Kidney glomerular epithelial cell (primary cell): ENCODE measurements around the gene MTFR1L.

Experiments
- DNase-seq: peaks from one replicate; lab custom pipeline; 2025; lab: John Stamatoyannopoulos, UW

Gene MTFR1L

DNA sequence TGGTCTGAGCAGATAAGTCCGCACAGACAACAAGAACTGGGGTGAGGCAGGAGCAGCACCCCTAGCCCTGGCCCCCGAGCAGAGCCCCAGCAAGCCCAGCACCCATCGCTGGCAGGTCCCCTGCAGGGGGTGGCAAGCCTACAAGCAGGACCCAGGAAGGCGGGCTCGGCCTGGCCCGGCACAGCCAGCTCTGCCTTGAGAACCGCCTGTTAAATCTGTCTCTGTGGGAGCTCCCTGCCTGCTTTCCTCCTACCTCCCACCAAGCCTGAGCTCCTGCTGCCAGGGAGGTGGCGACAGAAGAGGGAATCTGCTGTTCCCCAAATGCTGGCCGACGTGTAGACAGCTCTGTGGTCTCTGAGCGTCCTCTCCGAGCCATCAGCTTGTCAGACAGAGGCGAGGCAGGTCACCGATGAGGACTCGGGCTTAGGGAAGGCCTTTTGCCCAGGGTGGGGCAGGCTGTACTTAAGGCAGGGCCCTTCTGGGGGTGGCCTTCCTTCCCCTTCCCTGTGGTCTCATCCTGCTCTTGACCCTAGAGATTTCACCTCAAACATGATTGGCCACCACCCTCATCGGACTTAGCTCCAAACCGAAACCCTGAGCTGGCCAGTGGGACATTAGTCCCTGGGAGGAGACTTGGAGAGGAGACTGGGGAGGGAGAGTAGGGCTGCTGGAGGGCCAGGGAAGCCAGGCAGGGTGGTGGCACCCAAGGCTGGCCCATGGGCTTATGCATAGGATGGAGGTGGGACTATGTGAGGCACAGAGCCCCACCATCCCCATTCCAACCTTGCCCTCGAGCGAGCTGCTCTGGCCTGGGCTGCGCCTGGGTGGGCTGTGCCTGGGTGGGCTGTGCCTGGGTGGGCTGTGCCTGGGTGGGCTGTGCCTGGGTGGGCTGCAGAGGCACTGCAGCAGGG lies 12.0 kb upstream of the MTFR1L start:
- DNase-seq, result no peak

DNA sequence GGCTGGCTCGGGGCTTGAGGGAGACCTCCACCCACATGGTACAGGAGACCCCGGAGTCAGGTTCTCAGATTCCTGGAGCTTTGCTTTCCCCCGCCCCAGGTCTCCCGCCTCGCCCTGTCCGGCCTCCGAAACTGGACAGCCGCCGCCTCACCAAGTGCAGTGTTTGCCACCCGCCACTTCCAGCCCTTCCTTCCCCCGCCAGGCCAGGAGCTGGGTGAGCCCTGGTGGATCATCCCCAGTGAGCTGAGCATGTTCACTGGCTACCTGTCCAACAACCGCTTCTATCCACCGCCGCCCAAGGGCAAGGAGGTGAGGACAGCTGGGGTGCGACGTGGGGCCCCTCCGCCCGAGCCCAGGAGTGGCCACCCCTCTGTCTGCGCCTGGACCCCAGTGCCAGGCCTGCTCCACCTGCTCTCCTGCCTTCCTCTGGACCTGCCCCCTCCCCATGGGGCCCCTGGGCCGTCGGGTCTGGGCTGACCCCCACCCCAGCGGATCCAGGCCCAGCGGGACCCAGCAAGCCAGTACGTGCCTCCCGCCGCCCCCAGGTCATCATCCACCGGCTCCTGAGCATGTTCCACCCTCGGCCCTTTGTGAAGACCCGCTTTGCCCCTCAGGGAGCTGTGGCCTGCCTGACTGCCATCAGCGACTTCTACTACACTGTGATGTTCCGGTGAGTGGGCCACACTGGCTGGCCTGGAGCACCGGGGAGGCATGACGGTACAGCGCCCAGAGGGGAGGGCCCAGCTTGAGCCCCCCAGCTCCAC lies 11.1 kb upstream of the MTFR1L start:
- no peak for DNase-seq

GRCh38 chr1:25809283-25809926 lies 10.3 kb upstream of the MTFR1L start:
- no peak for DNase-seq

DNA sequence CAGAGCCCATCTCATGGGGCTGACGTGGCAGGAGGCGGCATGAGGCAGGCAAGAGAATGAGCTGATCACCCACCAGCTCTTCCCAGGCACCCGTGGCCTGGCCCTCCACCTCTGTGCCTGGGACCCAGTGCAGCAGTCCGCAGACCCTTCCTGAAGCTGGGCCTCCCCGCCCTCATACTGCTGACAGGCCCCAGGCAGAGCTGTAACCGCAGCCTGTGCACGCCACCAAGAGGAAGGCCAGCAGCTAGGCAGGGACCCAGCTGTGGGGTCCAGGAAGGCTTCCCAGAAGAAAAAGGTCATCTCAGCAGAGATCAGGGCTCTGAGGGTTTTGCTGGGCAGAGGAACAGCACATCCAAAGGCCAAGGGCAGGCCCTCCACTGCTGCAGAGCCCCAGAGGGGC lies 9.8 kb upstream of the MTFR1L start:
- DNase-seq, result no peak

DNA sequence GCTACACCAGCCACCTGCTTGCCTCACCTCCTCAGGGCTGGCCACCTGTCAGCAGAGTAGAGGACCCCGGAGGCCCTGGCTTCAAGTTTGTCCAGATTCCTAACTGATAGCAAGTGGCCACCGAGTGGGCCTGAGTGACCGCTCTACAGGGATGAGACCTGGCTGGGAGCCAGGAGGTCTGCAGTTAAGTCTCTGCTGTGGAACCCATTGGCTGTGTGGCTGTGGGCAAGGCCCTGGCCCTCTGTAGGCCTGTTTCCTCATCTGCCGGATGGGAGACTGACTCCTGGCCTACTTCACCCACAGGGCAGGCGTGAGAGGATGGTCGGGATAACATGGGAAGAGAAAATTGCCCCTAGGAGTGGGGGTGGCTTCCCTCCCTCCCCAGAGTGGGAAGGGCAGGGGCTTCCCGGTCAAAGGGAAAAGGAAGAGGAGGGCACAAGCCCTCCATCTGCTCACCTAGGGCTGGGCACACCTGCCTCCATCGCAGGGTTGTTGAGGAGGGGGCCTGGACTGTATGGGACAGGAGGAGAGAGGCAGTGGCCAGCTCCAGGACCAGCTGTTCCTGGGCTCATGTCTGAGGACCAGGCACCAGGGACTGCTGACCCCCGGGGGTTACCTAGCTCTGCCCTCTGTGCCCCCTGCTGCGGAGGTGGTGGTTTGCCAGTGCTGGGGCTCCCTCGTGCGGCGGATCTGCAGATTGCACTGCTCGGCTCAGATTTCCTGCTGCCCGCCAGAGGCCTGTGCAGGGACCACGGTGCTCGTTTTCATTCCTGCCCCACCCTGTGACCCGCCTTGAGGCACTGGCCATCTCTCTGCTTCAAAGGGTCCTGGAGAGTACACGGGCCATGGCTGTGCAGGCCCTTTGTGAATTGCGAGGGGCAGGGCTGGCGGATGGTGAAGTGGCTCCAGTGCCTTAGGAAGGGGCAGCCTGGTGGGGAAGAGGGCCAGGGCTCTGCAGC lies 9.1 kb upstream of the MTFR1L start:
- peak; percentile 42 for DNase-seq

GRCh38 chr1:25811384-25812082 lies 8.2 kb upstream of the MTFR1L start:
- no peak for DNase-seq

DNA sequence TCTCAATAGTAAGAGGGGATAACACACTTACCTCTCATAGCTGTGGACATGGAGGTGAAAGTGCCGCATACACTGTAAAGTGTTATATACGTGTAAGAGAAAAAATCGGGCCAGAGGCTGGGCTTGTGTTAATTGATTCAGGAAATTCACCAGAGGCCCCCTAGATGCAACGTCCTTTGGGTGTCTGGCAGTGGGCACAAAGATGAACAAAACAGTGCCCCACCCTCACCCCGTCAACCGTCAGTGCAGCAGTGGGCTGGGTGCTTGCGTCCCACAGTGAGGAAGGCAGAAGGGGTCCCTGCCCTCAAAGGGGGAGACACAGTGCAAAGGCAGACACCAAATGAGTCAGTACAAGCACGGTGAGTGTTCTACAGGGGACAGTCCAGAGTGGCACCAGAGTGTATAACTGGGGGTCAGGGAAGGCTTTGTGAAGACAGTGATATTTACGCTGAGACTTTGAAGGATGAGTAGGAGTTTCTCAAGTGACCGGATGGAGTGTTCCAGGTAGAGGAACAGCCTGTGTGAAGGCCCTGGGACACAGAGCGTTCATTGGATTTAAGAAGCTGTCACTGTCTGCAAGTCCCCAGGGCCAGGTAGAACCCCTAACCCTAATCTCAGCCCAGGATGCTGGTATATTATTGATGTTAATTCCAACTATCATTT lies 6.6 kb upstream of the MTFR1L start:
- no peak for DNase-seq

- DNase-seq, result no peak
Measured at GRCh38 chr1:25813734-25814471, 5.9 kb upstream of the MTFR1L start.

GRCh38 chr1:25814549-25815087 lies 5.1 kb upstream of the MTFR1L start:
- no peak for DNase-seq

- DNase-seq, result no peak
Measured at GRCh38 chr1:25815208-25816111, 4.3 kb upstream of the MTFR1L start.

- DNase-seq, result no peak
Measured at GRCh38 chr1:25816112-25816718, 3.5 kb upstream of the MTFR1L start.

DNA sequence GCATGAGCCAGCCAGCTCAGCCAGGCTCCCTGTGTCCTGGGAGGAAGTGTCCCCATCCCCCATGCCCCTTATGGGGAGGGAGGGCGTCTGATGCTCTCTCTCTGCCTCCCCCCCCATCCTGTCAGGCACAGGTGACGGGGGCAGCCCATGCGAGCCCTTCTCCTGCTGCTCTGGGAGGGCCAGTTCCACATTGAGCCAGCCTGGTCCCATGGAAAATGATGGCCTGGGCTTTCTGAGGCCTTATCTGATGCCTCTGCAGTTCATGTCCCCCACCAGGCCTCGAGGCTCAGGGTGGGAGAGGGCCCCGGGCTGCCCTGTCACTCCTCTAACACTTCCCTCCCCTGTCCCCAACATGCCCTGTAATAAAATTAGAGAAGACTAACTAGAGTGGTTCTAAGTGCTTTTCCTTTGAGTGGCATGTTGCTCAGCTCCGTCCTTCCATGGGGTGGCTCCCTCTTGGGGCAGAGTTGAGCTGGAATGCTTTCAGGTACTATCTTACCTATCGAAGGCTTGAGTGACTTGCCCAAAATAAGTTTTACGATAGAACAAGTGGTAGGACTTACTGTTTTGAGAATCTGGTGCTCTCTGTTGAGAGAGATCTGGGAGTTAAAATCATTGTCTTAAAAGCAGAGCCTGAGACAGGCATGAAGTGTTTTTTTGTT lies 1.8 kb upstream of the MTFR1L start:
- DNase-seq, result no peak

- DNase-seq, result no peak
Measured at GRCh38 chr1:25818569-25818968, 1.2 kb upstream of the MTFR1L start.

DNA sequence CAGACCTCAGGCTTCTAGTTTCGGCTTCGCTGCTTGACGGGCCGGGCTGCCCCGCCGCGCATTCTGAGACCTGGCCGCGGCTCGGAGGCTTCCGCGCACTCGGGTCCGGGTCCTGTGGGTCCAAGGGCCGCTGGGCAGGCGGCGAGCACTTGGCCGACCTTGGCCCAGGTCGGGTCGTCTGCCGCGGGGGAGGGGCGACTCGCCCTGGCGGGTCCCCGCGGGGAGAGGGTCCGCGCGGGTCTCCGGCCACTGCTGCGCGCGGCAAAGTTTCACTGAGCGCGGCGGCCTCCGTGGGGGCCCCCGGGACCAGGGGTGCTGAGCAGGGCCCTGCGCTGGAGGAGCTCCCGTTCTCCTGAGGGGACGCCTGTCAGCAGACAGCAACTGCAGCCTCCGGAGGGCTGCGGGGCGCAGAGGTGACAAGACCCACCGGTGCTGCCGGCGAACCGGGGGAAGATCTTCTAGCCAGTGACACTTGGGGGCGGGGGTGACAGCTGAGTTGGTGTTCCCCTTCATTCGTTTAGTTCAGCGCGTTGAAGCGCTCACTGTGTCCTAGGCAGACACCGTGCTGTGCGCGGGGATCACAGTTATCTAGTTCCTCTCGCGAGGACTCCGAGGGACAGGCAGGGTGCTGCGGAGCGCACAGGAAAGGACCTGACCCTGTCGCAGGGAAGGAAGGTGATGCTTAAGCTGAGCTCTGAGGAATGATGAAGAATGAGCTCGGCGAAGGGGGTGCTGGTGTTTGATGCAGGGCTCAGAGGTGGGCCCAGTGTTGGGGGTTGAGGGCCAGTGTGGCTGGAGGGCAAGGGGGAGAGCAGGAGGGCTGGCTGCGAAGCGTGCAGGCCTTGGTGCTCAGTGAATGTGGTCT lies 725 bp downstream of the MTFR1L start:
- DNase-seq, result no peak

DNA sequence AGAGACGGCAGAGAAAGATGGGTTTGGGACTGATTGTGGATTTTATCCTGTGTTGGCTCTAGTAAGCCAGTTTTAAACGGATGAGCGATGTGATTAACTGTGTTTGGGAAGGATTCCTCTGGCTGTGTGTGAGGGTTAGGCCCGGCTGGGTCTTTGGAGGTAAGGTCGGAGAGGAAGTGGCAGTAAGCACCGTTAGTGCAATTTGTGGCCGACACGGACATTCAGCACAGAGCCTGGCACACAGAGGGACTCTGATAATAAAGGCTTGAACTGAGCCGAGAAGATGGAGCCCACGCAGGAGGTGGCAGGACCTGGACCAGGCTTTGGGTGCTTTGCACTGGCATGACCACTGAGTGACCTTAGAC lies 1.3 kb downstream of the MTFR1L start:
- DNase-seq, result no peak

GRCh38 chr1:25821630-25822091 lies 1.9 kb downstream of the MTFR1L start:
- peak; percentile 3 for DNase-seq
